DOHH2 (cell line): ENCODE data around the gene SBNO2.

Source experiments
- EZH2phosphoT487 ChIP-seq: fragments of 200-600 bp; sonication (generic); IDR thresholded peaks from 2 replicates; pipeline ENCODE4 v1.6.1; 2017; ENCODE audit warnings: borderline replicate concordance, mild to moderate bottlenecking, antibody characterized with exemption, low read length, moderate library complexity, mixed read lengths
- TF ChIP-seq, protein P1 (sequence below): fragments of 200-600 bp; sonication (generic); IDR thresholded peaks from one replicate; pipeline ENCODE4 v1.5.1; 2014; ENCODE audit warnings: antibody characterized with exemption, mild to moderate bottlenecking, low read depth, low read length; ENCODE audit not compliant: poor library complexity, severe bottlenecking

DNA sequence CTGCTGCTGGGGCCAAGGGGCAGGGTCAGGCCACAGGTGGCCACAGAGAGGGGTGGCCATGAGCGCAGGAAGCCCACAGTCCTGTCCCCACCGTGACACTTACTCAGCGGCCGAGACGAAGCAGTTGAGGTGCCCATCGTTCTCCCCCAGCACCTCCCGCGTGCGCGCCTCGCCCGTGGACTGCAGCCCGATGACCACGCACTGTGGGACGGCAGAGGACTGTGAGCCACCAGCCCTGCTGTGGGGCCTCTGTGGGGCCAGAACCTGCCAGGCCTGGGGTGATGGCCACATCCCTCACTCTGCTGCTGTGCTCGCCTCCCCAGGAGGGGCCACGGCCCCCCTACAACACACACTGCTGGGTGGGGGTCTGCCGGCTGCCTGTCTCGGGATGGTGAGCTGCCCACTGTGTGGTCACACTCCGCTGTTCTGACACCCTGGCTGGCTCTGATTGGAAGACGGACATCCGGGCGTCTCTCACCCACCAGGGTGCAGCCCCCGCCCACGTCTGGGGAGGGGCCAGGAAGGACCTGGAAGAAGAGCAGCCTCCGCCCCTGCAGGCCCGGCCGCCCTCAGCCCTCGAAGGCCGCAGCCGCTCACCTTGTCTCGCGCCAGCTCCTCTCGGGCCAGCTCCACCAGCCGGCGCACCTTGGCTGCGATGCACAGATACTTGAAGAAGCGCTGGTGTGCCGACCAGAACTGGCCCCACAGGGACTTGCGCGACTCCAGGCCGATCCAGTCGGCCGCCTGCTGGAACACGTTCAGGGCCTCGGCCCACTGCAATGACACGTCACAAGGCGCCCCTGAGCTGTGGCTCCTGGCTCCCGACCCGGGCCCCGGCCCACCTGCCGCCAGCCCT lies 57.1 kb downstream of the SBNO2 start:
- TF ChIP-seq, protein P1, sequence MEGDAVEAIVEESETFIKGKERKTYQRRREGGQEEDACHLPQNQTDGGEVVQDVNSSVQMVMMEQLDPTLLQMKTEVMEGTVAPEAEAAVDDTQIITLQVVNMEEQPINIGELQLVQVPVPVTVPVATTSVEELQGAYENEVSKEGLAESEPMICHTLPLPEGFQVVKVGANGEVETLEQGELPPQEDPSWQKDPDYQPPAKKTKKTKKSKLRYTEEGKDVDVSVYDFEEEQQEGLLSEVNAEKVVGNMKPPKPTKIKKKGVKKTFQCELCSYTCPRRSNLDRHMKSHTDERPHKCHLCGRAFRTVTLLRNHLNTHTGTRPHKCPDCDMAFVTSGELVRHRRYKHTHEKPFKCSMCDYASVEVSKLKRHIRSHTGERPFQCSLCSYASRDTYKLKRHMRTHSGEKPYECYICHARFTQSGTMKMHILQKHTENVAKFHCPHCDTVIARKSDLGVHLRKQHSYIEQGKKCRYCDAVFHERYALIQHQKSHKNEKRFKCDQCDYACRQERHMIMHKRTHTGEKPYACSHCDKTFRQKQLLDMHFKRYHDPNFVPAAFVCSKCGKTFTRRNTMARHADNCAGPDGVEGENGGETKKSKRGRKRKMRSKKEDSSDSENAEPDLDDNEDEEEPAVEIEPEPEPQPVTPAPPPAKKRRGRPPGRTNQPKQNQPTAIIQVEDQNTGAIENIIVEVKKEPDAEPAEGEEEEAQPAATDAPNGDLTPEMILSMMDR = no peak
- TF ChIP-seq EZH2phosphoT487 = no peak
